GM18520 (cell line): ENCODE results near the gene STX8.

Experiments
- ATAC-seq: cut with Tn5 transposase; IDR thresholded peaks from one replicate; pipeline ENCODE4 v1.9.1; 2021; ENCODE audit not compliant: unreplicated experiment

STX8 gene

GRCh38 chr17:9231449-9232154, 344.0 kb downstream of the STX8 start:
- ATAC-seq = no peak

- no peak for ATAC-seq
Observed at GRCh38 chr17:9230861-9231260, 344.8 kb downstream of the STX8 start.

DNA sequence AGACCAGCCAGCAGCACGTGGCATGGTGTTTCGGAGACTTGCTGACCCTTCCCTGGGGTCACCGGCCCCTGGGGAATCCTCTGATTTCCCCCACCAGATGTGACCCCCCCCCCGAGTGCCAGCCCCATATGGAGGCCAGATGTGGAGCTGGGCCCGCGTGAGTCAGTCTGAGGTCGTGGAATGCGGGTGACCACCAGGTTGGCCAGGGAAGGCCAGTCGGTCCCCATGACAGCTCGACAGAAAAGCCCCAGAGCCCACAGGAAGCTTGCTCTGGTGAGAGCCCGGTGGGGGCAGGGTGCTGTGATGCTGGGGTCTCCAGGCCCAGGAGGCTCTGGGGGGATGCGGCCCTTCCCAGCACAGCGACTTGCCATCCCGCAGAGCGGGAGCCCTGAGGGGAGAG, 345.3 kb downstream of the STX8 start:
- no peak for ATAC-seq

- no peak for ATAC-seq
Observed at GRCh38 chr17:9229826-9230201, 345.8 kb downstream of the STX8 start.

- ATAC-seq = no peak
Observed at GRCh38 chr17:9229160-9229825, 346.3 kb downstream of the STX8 start.

GRCh38 chr17:9228408-9229159, 347.0 kb downstream of the STX8 start:
- no peak for ATAC-seq

GRCh38 chr17:9227819-9228407, 347.7 kb downstream of the STX8 start:
- ATAC-seq = no peak

DNA sequence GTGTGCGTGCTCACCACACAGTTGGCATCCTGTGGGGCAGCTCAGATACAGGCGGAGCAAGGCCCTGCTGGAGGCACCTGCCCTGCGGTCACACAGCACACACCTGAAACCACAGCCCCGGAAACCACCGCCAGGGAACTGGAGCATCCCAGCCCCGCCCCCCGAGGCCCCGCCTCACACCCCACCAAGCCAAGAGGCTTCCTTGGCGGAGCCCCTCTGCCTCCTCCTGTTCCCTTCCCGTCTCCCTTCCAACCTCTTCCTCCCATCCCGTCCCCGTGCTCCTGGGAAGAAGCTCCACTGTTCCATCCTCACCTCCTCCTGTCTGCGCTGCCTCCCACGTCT, 348.9 kb downstream of the STX8 start:
- no peak for ATAC-seq

- ATAC-seq = no peak
Observed at GRCh38 chr17:9226130-9226793, 349.4 kb downstream of the STX8 start.

DNA sequence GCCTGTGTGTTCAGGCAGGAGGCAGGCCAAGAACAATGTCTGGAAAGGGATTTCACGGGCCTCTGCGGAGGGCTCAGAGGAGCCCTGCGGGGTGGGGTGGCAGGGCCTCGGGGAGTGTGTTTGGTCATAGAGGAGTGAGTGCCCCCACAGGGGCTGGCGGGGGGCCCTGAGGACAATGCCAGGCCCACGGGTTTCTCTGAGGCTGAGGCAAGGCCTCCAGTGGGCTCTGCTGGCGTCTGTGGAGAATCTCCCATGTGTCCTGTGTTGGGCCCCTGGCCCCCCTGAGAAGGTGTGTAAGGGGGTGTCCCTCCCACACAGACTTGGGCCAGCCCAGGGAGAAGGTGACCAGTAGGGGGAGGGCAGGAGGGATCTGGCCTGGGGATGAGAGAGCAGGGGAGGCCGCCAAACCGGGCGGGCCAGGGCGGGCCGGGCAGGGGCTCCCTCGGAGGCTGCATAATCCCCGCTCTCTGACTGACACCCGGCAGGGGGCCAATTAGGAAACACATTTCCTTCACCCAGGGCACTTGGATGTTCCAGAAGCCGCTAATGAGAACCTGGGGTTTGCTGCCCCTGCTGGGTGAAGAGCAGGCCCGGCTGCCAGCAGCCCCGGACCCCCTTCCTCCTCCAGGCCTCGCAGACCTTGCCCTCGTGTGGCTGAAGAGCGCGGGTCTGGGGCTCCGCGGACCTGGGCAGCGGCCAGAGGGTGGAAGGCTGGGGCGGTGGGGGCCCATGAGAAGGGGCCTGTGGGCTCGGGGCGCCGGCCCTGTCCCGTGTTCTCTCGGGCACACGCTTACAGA, 350.1 kb downstream of the STX8 start:
- ATAC-seq = no peak

DNA sequence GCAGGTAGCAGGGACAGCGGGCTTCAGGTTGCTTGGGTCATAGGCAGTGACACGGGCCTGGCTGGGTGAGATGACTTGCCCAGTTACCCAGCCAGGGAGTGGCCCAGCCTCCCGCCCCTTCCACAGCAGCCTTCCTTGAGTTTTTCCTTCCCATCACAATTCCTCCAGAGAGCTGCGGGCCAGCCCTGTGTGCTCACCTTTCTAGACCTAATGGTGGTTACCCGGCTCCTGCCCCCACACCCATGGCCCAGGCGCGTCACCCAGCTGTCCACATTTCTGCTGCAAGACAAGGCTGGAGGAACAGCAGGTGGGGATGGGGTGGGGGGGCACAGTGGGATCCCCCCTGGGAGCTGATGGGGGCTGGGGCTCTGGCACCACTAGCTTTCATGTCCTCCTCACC, 351.1 kb downstream of the STX8 start:
- ATAC-seq = no peak

GRCh38 chr17:9223531-9223930, 352.1 kb downstream of the STX8 start:
- no peak for ATAC-seq

- no peak for ATAC-seq
Observed at GRCh38 chr17:9221922-9222180, 353.8 kb downstream of the STX8 start.

DNA sequence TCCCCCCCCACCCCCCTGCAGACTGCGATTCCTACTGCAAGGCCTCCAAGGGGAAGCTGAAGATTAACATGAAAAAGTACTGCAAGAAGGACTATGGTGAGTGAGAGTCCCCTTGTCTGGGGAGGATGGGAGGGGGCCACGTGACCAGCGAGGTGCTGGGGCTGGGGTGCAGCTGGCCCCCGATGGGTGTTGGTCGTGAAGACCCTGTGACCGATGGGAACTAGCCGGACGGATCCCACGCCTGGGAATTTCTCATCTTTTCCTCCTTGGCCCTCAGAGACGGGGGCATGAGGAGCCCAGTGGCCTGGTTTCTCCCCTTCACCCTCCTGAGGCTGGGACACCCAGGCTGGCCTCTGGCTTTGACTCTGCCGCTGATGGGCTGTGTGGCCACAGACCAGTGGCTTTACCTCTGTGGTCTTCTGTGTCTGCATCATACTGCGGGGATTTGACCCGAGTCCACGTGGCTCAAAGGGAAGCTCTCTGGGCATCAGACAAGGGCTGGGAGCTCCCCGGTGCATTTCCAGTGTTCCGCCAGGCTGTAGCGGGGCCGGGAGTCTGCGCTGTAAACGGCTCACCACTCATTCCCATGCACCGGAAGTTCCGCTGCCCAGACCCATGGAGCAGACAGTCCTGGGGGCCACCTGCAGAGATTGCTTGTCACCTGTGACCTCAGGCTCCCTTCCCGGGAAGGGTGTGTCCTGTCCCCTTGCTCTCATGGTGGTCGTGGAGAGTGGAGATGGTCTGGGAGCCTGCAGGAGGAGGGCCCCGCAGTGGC, 354.3 kb downstream of the STX8 start:
- ATAC-seq = no peak

- no peak for ATAC-seq
Observed at GRCh38 chr17:9220398-9221146, 355.0 kb downstream of the STX8 start.

DNA sequence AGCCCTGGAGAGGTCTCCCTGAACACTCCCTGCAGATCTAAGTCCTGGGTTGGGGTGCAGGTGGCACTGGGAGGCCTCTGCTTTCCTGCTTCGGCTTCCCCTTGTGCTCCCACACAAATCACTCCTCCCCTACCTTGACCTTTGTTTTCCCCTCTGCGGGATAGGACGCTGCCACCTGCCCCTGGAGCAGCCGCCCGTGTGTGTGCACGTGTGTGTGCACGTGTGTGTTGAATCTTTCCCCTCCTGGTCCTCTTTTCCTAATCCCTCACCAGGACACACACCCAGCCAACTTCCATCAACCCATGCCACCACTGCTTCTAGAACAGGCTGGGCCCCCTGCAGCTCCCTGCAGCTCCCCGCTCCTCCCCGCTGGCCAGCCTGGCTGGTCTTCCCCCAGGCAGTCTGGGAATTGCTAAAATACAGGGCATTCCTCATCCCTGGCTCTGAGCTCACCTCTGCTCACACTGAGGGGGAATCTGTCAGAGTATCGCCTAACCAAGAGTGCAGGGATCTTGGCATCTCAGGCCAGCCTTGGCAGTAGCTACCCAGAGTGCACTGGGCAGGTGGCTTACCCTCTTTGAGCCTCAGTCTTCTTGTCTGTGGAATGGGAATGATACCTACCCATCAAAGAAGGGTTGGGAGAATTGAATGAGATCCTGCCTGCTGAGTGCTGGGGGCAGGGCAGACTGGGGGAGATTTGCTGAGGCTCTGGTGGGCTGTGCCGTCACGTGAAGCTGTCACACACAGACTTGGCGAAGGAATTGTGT, 355.8 kb downstream of the STX8 start:
- no peak for ATAC-seq

- ATAC-seq = no peak
Observed at GRCh38 chr17:9218911-9219310, 356.7 kb downstream of the STX8 start.

GRCh38 chr17:9218064-9218635, 357.5 kb downstream of the STX8 start:
- ATAC-seq = no peak
